ENCODE data around the gene VPS37C.
"Not testable (repeated sequence)": the region's sequence is repeated elsewhere in the genome, so short reads cannot be mapped to it uniquely, and the experiment has no call there.

- TF ChIP-seq TGIF2 (CRISPR knock-in tag; IDR thresholded peaks at IDR 0.05); POLR2AphosphoS5 (IDR thresholded peaks at IDR 0.05; ENCODE audit: control insufficient read depth, insufficient read depth, low read depth, low read length); ZFX (CRISPR knock-in tag; IDR thresholded peaks at IDR 0.05); ZNF780A (CRISPR knock-in tag; IDR thresholded peaks at IDR 0.05): not testable (repeated sequence)
These were observed 4.6 kb upstream of the VPS37C start for GRCh38 chr11:61165785-61166184.
